Vagina (tissue), 2 donors: ENCODE data around the gene ZFP3. TPM values are rescaled to one million over a fixed set of nuclear protein-coding genes. Genes with fewer than 3 reads are reported as not detected.
A peak's percentile ranks its signal among the peaks of the same experiment; 100 is the strongest.

Experiments used
- DNase-seq, 2 donors: peaks; one replicate each; pipeline ENCODE4 v3.0.0-alpha.2; 2017; ENCODE audit errors: extremely low spot score in 2 of 2
- H3K27ac ChIP-seq: fragments of 200-600 bp; sonication (generic); one replicate; pipeline ENCODE4 v1.5.1; 2019
- H3K27me3 ChIP-seq: fragments of 200-600 bp; sonication (generic); one replicate; pipeline ENCODE4 v1.5.1; 2019
- H3K36me3 ChIP-seq, 2 donors: fragments of 200-600 bp; sonication (generic); one replicate each; pipeline ENCODE4 v1.5.1; 2017 to 2019
- H3K4me1 ChIP-seq: fragments of 200-600 bp; sonication (generic); one replicate; pipeline ENCODE4 v1.5.1; 2019
- H3K4me3 ChIP-seq, 2 donors: fragments of 200-600 bp; sonication (generic); 1 replicate in 1 of 2; 2 replicates in 1 of 2; pipeline ENCODE4 v1.5.1; 2016 to 2019
- H3K9me3 ChIP-seq: fragments of 200-600 bp; sonication (generic); one replicate; pipeline ENCODE4 v1.5.1; 2019
- POLR2A ChIP-seq, 2 donors: fragments of 450-650 bp; IDR thresholded peaks; one replicate each; pipeline ENCODE4 v1.6.1; 2017; ENCODE audit warnings: antibody characterized with exemption in 2 of 2, mild to moderate bottlenecking in 2 of 2, moderate library complexity in 2 of 2
- POLR2AphosphoS5 ChIP-seq, 2 donors: sonication (generic); formaldehyde crosslinking; IDR thresholded peaks; one replicate each; pipeline ENCODE4 v1.9.0; 2017; ENCODE audit warnings: antibody characterized with exemption in 2 of 2, mild to moderate bottlenecking in 2 of 2, low read depth in 1 of 2; ENCODE audit not compliant: insufficient read depth in 1 of 2
- intact Hi-C: fragments of 100-400 bp; cut with DNase I; formaldehyde crosslinking; loops from one replicate; pipeline ENCODE4 v1.15.1; 2023
- total RNA-seq: library from RNA; depleted of rRNA; stranded (reverse); fragments of >200 nt; gene quantifications from one replicate; pipeline ENCODE4 v1.2.3, GENCODE V29; 2016
- TF ChIP-seq, protein P1 (sequence below), 3 experiments: fragments of 450-650 bp in 2 of 3; fragments of 200-600 bp in 1 of 3; sonication (generic) in 1 of 3; IDR thresholded peaks; one replicate each; pipeline ENCODE4 v1.5.1; 2017 to 2019; ENCODE audit warnings: antibody characterized with exemption in 3 of 3, mild to moderate bottlenecking in 2 of 3, moderate library complexity in 2 of 3

Gene ZFP3
- total RNA-seq, 1 donor from 2014 or later, result 3.4 TPM

DNA sequence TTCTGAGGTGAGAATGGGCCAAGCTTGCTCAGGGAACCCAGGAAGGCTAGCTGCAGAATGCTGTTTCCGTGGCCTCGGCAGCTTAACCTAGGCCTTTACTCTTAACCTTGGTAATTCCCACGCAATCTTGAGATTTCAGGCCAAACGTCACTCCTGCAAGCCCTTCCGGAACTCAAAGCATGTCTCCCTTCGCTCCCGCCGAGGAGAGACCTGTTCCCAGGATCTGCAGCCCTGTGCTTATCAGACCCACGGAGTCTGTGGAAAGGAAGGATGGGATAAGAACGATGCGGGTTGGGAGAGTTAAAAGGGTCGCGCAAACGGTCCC is 524 bp upstream of the ZFP3 start:
- no peak for TF ChIP-seq POLR2A (IDR thresholded peaks at IDR 0.05)
- TF ChIP-seq POLR2AphosphoS5 (IDR thresholded peaks at IDR 0.05; ENCODE audit: insufficient read depth in 1 of 2, low read depth in 1 of 2), result no peak
- TF ChIP-seq, protein P1, sequence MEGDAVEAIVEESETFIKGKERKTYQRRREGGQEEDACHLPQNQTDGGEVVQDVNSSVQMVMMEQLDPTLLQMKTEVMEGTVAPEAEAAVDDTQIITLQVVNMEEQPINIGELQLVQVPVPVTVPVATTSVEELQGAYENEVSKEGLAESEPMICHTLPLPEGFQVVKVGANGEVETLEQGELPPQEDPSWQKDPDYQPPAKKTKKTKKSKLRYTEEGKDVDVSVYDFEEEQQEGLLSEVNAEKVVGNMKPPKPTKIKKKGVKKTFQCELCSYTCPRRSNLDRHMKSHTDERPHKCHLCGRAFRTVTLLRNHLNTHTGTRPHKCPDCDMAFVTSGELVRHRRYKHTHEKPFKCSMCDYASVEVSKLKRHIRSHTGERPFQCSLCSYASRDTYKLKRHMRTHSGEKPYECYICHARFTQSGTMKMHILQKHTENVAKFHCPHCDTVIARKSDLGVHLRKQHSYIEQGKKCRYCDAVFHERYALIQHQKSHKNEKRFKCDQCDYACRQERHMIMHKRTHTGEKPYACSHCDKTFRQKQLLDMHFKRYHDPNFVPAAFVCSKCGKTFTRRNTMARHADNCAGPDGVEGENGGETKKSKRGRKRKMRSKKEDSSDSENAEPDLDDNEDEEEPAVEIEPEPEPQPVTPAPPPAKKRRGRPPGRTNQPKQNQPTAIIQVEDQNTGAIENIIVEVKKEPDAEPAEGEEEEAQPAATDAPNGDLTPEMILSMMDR (IDR thresholded peaks at IDR 0.05), result no peak
- intact Hi-C loops, result no loop called here
- Histone ChIP-seq H3K27me3 (no peaks in the 10 kb centered on the region), H3K4me1 (peaks cover 15% of the 10 kb centered on the region), H3K36me3 (no peaks in the 10 kb centered on the region), H3K4me3 (peak overlapping the region; percentile 75 to 96), H3K9me3 (no peaks in the 10 kb centered on the region), H3K27ac (peak overlapping the region; percentile 50)
- no peak for DNase-seq

DNA sequence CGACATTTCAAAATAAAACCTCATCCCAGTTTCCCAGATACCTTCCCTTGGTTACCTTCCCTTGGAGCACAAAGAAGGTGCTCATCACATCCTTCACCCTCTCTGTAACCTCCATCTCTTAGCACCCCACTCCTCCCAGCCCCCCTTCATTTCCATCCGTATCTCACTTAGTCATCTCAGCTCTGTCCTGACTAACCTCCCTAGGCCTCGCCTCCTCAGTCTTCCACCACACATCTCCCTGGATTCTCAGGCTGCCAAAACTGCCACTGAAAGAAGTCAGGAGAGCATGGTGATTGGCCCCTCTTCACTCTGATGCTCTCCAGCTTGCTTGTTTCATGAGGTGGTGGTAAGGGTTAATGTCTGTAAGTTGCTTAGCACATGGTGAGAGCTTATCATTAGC is 2.3 kb downstream of the ZFP3 start:
- Histone ChIP-seq H3K9me3 (no peaks in the 10 kb centered on the region), H3K4me1 (peaks cover 15% of the 10 kb centered on the region), H3K27ac (no peak overlapping the region), H3K36me3 (no peaks in the 10 kb centered on the region), H3K27me3 (no peaks in the 10 kb centered on the region), H3K4me3 (no peak overlapping the region)
- no peak for DNase-seq
- TF ChIP-seq POLR2A (IDR thresholded peaks at IDR 0.05), result no peak
- TF ChIP-seq, protein P1 (IDR thresholded peaks at IDR 0.05), result no peak
- TF ChIP-seq POLR2AphosphoS5 (IDR thresholded peaks at IDR 0.05; ENCODE audit: insufficient read depth in 1 of 2, low read depth in 1 of 2), result no peak
- intact Hi-C loops, result no loop called here

DNA sequence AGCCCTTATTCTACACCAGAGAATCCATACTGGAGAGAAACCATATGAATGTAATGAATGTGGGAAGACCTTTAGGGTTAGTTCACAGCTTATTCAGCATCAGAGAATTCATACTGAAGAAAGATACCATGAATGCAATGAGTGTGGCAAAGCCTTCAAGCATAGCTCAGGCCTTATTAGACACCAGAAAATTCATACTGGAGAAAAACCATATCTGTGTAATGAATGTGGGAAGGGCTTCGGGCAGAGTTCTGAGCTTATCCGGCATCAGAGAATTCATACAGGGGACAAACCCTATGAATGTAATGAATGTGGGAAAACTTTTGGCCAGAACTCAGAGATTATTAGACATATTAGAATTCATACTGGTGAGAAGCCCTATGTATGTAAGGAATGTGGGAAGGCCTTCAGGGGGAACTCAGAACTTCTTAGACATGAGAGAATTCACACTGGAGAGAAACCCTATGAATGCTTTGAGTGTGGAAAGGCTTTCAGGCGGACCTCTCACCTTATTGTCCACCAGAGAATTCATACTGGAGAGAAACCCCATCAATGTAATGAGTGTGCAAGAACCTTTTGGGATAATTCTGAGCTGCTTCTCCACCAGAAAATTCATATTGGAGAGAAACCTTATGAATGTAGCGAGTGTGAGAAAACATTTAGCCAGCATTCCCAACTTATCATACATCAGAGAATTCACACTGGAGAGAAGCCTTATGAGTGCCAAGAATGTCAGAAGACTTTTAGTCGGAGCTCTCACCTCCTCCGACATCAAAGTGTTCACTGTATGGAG is 14.1 kb downstream of the ZFP3 start:
- intact Hi-C loops, result no loop called here
- H3K36me3 ChIP-seq, result peaks cover 0 to 52% of the 10 kb centered on the region in 2 donors
- H3K4me3 ChIP-seq, result no peak overlapping the region
- peaks cover 70% of the 10 kb centered on the region for H3K9me3 ChIP-seq
- H3K4me1 ChIP-seq, result peaks cover 10% of the 10 kb centered on the region
- no peak for TF ChIP-seq POLR2AphosphoS5 (IDR thresholded peaks at IDR 0.05; ENCODE audit: insufficient read depth in 1 of 2, low read depth in 1 of 2)
- TF ChIP-seq, protein P1 (IDR thresholded peaks at IDR 0.05), result no peak
- TF ChIP-seq POLR2A (IDR thresholded peaks at IDR 0.05), result no peak
- no peak overlapping the region for H3K27ac ChIP-seq
- DNase-seq, result no peak
- no peaks in the 10 kb centered on the region for H3K27me3 ChIP-seq

DNA sequence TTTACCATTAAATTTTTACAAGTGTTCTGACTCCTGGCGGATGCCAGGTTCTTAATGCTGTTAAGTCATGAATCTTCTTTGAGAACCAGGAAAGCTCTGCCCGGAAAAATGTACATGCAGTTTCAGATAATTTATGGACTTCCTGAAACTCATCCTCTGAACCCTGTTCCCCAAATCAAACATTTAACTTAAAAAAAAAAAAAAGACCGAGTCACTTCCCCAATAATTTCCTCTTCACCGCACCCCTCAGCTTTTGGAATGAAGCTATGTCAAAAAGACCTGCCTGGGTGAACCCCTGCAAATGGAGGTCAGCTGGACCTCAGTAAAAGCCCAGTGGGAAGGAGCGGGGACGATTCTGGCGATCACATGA is 18.4 kb downstream of the ZFP3 start:
- no peak overlapping the region for H3K27ac ChIP-seq
- TF ChIP-seq POLR2A (IDR thresholded peaks at IDR 0.05) (no peak), POLR2AphosphoS5 (IDR thresholded peaks at IDR 0.05; ENCODE audit: insufficient read depth in 1 of 2, low read depth in 1 of 2) (no peak)
- TF ChIP-seq, protein P1 (IDR thresholded peaks at IDR 0.05), result no peak
- H3K27me3 ChIP-seq, result no peaks in the 10 kb centered on the region
- peaks cover 33% of the 10 kb centered on the region for H3K9me3 ChIP-seq
- H3K4me1 ChIP-seq, result peaks cover 15% of the 10 kb centered on the region
- intact Hi-C loops, result no loop called here
- peak overlapping the region; percentile 49 to 50 for H3K4me3 ChIP-seq
- H3K36me3 ChIP-seq, result peaks cover 0 to 11% of the 10 kb centered on the region in 2 donors
- no peak for DNase-seq

DNA sequence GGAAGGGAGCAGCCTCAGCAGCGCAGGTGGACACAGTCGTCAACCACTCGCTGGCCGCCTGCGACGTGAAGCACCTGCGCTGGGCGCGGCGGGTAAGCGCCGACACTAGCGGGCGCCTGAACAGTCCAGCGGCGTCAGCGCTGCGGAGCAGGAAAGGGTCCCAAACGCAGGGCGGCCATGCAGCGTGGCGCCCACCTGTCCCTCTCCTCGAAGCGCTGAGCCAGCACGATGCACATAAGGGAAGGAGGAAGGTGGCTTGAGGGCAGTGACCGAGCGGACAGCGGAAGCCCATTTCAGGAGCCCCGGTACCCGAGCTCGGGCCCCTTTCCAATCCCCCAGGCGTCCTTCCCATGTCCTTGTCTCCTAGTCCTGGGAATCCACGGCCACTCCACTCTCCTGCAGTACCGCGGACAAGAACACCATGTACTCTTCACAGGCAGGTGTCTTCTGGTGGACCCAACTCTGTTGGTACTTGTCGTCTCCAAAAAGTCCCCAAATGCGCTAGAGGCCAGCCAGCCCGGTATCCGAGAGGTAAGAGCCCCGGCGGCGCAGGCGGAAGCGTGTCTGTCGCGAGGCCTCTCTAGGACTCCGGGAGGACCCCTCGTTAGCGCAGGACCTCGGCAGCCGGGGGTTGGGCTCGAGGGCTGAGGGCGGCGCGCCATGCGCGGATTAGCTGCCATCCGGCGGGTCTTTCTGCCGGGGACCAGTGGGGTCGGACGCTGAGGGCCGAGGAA is 19.0 kb downstream of the ZFP3 start:
- no peaks in the 10 kb centered on the region for H3K27me3 ChIP-seq
- H3K9me3 ChIP-seq, result peaks cover 28% of the 10 kb centered on the region
- intact Hi-C loops, result no loop called here
- no peak for DNase-seq
- peaks cover 0 to 5% of the 10 kb centered on the region in 2 donors for H3K36me3 ChIP-seq
- peak overlapping the region; percentile 49 to 50 for H3K4me3 ChIP-seq
- H3K4me1 ChIP-seq, result peaks cover 15% of the 10 kb centered on the region
- TF ChIP-seq POLR2AphosphoS5 (IDR thresholded peaks at IDR 0.05; ENCODE audit: insufficient read depth in 1 of 2, low read depth in 1 of 2), result peak in 1 of 2 donors; percentile 49
- TF ChIP-seq, protein P1 (IDR thresholded peaks at IDR 0.05), result no peak
- TF ChIP-seq POLR2A (IDR thresholded peaks at IDR 0.05), result no peak
- no peak overlapping the region for H3K27ac ChIP-seq
